SK-N-SH treated with all-trans-retinoic acid at 6 μM for 48 hours (cell line): ENCODE results near the gene MRPL44.
"Not testable (repeated sequence)": the region's sequence is repeated elsewhere in the genome, so short reads cannot be mapped to it uniquely, and the experiment has no call there.

Source experiments
- ARNTL ChIP-seq: fragments of 450-650 bp; formaldehyde crosslinking; IDR thresholded peaks from 2 replicates; pipeline ENCODE4 v1.5.0; 2020; ENCODE audit warnings: low read depth, mild to moderate bottlenecking, moderate library complexity, borderline replicate concordance
- CREB5 ChIP-seq: fragments of 250-450 bp; sonication (Bioruptor Pico); IDR thresholded peaks from 2 replicates; pipeline ENCODE4 v1.5.1; 2020; ENCODE audit warnings: low read depth, mild to moderate bottlenecking, moderate library complexity
- CSDC2 ChIP-seq: fragments of 250-450 bp; sonication (Bioruptor Pico); IDR thresholded peaks from 2 replicates; pipeline ENCODE4 v1.5.0; 2020; ENCODE audit warnings: mild to moderate bottlenecking, moderate library complexity
- CSRNP3 ChIP-seq: fragments of 250-450 bp; sonication (Bioruptor Pico); IDR thresholded peaks from 2 replicates; pipeline ENCODE4 v1.5.1; 2021; ENCODE audit warnings: mild to moderate bottlenecking, moderate library complexity
- ESRRG ChIP-seq: fragments of 250-450 bp; sonication (Bioruptor Pico); IDR thresholded peaks from 2 replicates; pipeline ENCODE4 v1.6.1; 2021; ENCODE audit warnings: mild to moderate bottlenecking
- PATZ1 ChIP-seq: fragments of 250-450 bp; sonication (Bioruptor Pico); IDR thresholded peaks from 2 replicates; pipeline ENCODE4 v1.8.0; 2020; ENCODE audit warnings: mild to moderate bottlenecking, moderate library complexity, borderline replicate concordance
- PPARA ChIP-seq: fragments of 250-450 bp; sonication (Bioruptor Pico); IDR thresholded peaks from 2 replicates; pipeline ENCODE4 v1.5.0; 2020; ENCODE audit warnings: mild to moderate bottlenecking, borderline replicate concordance
- TCF4 ChIP-seq: fragments of 250-450 bp; sonication (Bioruptor Pico); IDR thresholded peaks from 2 replicates; pipeline ENCODE4 v1.8.0; 2021; ENCODE audit warnings: mild to moderate bottlenecking, moderate library complexity, borderline replicate concordance
- ZC3H10 ChIP-seq: fragments of 250-450 bp; sonication (Bioruptor Pico); IDR thresholded peaks from 2 replicates; pipeline ENCODE4 v1.5.1; 2021; ENCODE audit warnings: mild to moderate bottlenecking, moderate library complexity
- ZFP3 ChIP-seq: fragments of 250-450 bp; sonication (Bioruptor Pico); IDR thresholded peaks from 2 replicates; pipeline ENCODE4 v1.5.0; 2020; ENCODE audit warnings: mild to moderate bottlenecking, moderate library complexity
- ZNF70 ChIP-seq: fragments of 450-650 bp; formaldehyde crosslinking; IDR thresholded peaks from 2 replicates; pipeline ENCODE4 v1.5.0; 2020; ENCODE audit warnings: mild to moderate bottlenecking, moderate library complexity

DNA sequence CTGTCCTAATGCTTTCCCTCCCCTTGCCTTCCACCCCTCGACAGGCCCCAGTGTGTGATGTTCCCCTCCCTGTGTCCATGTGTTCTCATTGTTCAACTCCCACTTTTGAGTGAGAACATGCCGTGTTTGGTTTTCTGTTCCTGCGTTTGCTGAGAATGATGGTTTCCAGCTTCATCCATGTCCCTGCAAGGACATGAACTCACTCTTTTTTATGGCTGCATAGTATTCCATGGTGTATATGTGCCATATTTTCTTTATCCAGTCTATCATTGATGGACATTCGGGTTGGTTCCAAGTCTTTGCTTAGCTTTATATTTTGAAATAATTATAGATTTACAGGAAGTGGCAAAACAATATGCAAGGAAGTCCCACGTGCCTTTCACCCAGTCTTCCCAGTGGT lies 43.4 kb downstream of the MRPL44 start:
- TF ChIP-seq CSDC2 (CRISPR knock-in tag); CREB5 (CRISPR knock-in tag); PATZ1 (CRISPR knock-in tag); ESRRG (CRISPR knock-in tag); ZFP3 (CRISPR knock-in tag); TCF4 (CRISPR knock-in tag); ARNTL (CRISPR knock-in tag); PPARA (CRISPR knock-in tag); ZNF70; ZC3H10; CSRNP3 (CRISPR knock-in tag): not testable (repeated sequence)
